Lower leg skin (tissue), 4 donors: Measurements from ENCODE around the gene CCDC146. TPM values are rescaled to one million over a fixed set of nuclear protein-coding genes. Genes with fewer than 3 reads are reported as not detected.

Source experiments
- DNase-seq, 2 donors: peaks; one replicate each; pipeline ENCODE4 v3.0.0-alpha.2; 2019; ENCODE audit warnings: low spot score in 2 of 2
- H3K4me3 ChIP-seq: fragments of 200-600 bp; sonication (generic); 2 replicates; pipeline ENCODE4 v1.5.1; 2017; ENCODE audit warnings: mild to moderate bottlenecking, low read depth; ENCODE audit not compliant: poor library complexity, severe bottlenecking
- POLR2A ChIP-seq, 2 donors: fragments of 450-650 bp; IDR thresholded peaks; one replicate each; pipeline ENCODE4 v1.6.1; 2016 to 2017; ENCODE audit warnings: antibody characterized with exemption in 2 of 2, mild to moderate bottlenecking in 1 of 2, moderate library complexity in 1 of 2
- WGBS, 2 donors: methylation state at CpG; one replicate each; pipeline ENCODE4 v1.1.5; 2018; 5-methylcytosine and 5-hydroxymethylcytosine counted together
- intact Hi-C: fragments of 100-400 bp; cut with DNase I; formaldehyde crosslinking; loops from one replicate; pipeline ENCODE4 v1.15.0; 2023; ENCODE audit warnings: low total_unique reads
- total RNA-seq, 4 donors: library from RNA; depleted of rRNA; stranded (reverse); fragments of >200 nt; gene quantifications; one replicate each; pipeline ENCODE4 v1.1.0, GENCODE V29; 2016
- TF ChIP-seq, protein P1 (sequence below), 3 donors: fragments of 450-650 bp; IDR thresholded peaks; one replicate each; pipeline ENCODE4 v1.5.1; 2016; ENCODE audit warnings: antibody characterized with exemption in 3 of 3, mild to moderate bottlenecking in 3 of 3, moderate library complexity in 2 of 3

The CCDC146 gene
- total RNA-seq, 4 donors from 2014 or later: 15.4 to 27.8 (median 20.7) TPM

DNA sequence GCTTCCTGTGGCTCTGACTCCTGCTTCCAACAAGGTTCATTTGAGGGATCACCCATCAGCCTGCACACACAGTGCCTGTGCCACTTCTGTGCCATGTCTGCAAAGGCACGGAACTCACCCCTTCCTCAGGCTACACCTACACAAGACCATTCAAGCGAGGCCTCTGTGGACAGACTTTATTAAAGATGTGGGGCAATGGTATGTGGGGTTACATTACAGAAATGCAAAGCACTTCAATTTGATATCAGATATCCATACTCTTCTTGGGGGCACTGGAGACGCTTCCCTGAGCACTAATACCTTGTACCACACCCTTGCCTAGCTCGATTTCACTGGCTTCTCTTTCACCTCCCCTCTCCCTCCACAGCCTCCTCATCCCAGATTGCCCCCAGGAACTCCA is 161.6 kb downstream of the CCDC146 start:
- 80 to 81% methylated on average over 4 of the region's 4 CpGs for WGBS, 2 donors
- DNase-seq: no peak
- TF ChIP-seq, protein P1, sequence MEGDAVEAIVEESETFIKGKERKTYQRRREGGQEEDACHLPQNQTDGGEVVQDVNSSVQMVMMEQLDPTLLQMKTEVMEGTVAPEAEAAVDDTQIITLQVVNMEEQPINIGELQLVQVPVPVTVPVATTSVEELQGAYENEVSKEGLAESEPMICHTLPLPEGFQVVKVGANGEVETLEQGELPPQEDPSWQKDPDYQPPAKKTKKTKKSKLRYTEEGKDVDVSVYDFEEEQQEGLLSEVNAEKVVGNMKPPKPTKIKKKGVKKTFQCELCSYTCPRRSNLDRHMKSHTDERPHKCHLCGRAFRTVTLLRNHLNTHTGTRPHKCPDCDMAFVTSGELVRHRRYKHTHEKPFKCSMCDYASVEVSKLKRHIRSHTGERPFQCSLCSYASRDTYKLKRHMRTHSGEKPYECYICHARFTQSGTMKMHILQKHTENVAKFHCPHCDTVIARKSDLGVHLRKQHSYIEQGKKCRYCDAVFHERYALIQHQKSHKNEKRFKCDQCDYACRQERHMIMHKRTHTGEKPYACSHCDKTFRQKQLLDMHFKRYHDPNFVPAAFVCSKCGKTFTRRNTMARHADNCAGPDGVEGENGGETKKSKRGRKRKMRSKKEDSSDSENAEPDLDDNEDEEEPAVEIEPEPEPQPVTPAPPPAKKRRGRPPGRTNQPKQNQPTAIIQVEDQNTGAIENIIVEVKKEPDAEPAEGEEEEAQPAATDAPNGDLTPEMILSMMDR (IDR thresholded peaks at IDR 0.05): no peak
- TF ChIP-seq POLR2A (IDR thresholded peaks at IDR 0.05): no peak
- H3K4me3 ChIP-seq: no peak overlapping the region
- intact Hi-C loops: no loop called here

DNA sequence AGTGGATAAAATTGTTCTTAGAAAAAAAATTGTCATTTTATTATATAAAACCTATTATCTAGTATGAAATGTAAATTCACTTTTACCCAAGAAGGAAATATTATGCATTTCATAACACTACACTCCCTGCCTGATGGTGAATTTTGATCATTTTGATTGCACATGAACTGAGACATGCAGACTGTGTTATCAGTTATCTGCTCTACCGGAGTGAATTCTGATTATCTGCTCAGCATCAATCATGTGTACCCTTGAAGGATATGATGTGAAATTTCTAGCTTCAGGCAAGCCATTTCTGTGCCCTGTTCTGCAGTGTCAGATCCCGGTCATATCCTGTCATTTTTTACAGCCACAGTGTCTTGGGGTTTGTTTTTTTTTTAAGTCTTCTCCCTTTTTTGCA is 162.2 kb downstream of the CCDC146 start:
- intact Hi-C loops: no loop called here
- TF ChIP-seq, protein P1 (IDR thresholded peaks at IDR 0.05): no peak
- TF ChIP-seq POLR2A (IDR thresholded peaks at IDR 0.05): no peak
- DNase-seq: no peak
- no peak overlapping the region for H3K4me3 ChIP-seq
- WGBS, 2 donors: 38 to 63% methylated on average over 2 of the region's 2 CpGs

DNA sequence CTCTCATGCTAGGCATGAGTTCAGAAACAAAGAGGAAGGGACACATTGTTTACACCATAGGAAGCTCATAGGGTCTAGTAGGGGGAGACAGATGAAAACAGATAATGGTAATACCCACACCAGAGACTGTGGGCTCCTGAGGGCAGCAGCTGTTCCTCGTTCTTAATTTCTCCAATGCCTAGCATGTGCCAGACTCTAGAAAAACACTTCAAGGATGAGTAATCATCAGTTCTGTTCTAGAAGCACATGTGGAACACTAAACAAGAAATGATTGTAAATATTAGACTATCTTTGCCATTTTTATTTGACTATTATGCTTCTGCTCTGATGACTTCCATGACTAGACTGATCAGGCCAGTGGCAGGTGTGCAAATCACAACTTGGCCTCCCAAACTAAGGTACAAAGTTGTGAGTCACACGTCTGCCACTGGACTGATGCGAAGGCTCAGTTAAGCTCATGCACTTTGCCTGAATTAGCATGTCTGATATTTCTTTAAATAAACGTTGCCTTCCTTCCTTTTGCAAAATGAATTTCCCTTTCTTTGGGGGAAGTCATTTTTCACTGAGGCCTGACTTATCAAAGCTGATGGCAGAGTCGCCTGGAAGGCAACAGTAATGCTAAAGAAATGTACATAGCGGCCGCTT is 166.4 kb downstream of the CCDC146 start:
- DNase-seq: no peak
- no peak for TF ChIP-seq POLR2A (IDR thresholded peaks at IDR 0.05)
- intact Hi-C loops: no loop called here
- 72 to 77% methylated on average over 7 of the region's 7 CpGs for WGBS, 2 donors
- H3K4me3 ChIP-seq: no peak overlapping the region

DNA sequence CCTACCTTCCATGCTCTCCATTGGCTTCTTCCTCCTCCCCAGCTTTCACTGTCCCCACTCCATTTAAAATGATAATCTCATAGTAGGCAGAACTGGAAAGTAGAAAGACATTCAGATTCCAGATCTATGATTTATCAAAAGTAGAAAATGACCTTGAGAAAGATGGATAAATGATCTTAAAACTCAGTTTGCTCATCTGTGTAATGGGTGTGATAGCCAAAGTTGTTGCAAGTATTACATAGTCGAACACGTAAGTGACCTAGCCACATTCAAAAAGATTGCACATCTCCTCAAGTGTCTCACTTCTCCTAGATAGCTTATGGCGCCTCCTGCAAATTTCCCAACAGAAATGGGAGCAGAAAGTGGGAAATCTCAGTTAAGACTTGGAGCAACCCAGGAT is 167.0 kb downstream of the CCDC146 start:
- TF ChIP-seq POLR2A (IDR thresholded peaks at IDR 0.05): no peak
- TF ChIP-seq, protein P1 (IDR thresholded peaks at IDR 0.05): no peak
- DNase-seq: no peak
- intact Hi-C loops: no loop called here
- no peak overlapping the region for H3K4me3 ChIP-seq
- 98 to 99% methylated on average over 3 of the region's 3 CpGs for WGBS, 2 donors

DNA sequence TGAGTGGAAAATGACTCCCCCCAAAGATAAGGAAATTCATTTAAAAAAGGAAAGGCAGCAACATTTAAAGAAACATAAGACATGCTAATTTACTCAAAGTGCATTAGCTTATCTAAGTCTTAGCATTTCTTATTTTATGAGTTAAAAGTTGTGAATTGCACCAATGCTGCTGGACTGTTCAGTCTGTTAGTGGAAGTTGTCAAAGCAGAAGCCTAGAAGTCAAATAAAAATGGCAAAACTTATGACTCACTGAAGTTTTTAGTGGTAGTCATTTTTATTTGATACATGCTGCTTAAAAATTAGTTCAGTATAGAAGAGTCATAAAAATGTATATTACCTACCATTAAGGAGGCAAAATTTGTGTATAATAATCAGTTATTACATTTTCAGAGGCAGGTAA is 168.0 kb downstream of the CCDC146 start:
- H3K4me3 ChIP-seq: no peak overlapping the region
- DNase-seq: no peak
- TF ChIP-seq, protein P1 (IDR thresholded peaks at IDR 0.05): no peak
- no peak for TF ChIP-seq POLR2A (IDR thresholded peaks at IDR 0.05)
- intact Hi-C loops: no loop called here

DNA sequence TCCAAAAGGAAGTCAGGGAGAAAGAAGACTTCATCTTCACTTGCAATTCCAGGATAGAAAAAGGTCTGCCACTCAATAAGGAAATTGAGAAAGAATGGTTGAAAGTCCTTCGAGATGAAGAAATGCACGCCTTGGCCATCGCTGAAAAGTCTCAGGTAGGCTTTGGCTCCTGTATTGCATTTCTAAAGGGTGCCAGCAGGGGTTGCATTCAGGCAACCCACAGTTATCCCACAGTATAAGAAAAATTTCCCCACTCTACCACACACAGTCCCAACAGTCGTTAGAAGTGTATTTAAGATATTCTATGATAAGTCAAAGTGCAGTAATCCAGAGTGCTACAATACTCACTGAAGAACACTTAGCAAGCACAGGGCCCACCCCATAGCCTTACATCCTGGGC is 170.6 kb downstream of the CCDC146 start:
- 89 to 91% methylated on average over 4 of the region's 4 CpGs for WGBS, 2 donors
- H3K4me3 ChIP-seq: no peak overlapping the region
- TF ChIP-seq, protein P1 (IDR thresholded peaks at IDR 0.05): no peak
- TF ChIP-seq POLR2A (IDR thresholded peaks at IDR 0.05): no peak
- no peak for DNase-seq
- intact Hi-C loops: no loop called here
